DOHH2 (cell line): ENCODE data around the gene CRX.

ENCODE experiments used
- H3F3A ChIP-seq: fragments of 200-600 bp; sonication (generic), shearing (Covaris generic); 2 replicates; pipeline ENCODE4 v1.6.0; 2016; ENCODE audit warnings: antibody characterized with exemption, mild to moderate bottlenecking; ENCODE audit not compliant: control insufficient read depth, insufficient read depth
- H3K27ac ChIP-seq: fragments of 200-600 bp; sonication (generic); 2 replicates; pipeline ENCODE4 v1.5.1; 2014; ENCODE audit warnings: low read depth, mild to moderate bottlenecking, low read length, moderate library complexity
- H3K27me3 ChIP-seq: fragments of 200-600 bp; sonication (generic); 2 replicates; pipeline ENCODE4 v1.6.1; 2014; ENCODE audit warnings: mild to moderate bottlenecking, low read length, mixed read lengths; ENCODE audit not compliant: control insufficient read depth
- H3K36me3 ChIP-seq: fragments of 200-600 bp; sonication (generic); 2 replicates; pipeline ENCODE4 v1.6.1; 2014; ENCODE audit warnings: mild to moderate bottlenecking, low read length, moderate library complexity, mixed read lengths; ENCODE audit not compliant: control insufficient read depth
- H3K4me1 ChIP-seq: fragments of 200-600 bp; sonication (generic); 2 replicates; pipeline ENCODE4 v1.6.1; 2014; ENCODE audit warnings: mild to moderate bottlenecking, low read length, mixed read lengths; ENCODE audit not compliant: control insufficient read depth
- H3K4me2 ChIP-seq: fragments of 200-600 bp; sonication (generic); 2 replicates; pipeline ENCODE4 v1.6.0; 2014; ENCODE audit warnings: mild to moderate bottlenecking, low read length, moderate library complexity
- H3K4me3 ChIP-seq: fragments of 200-600 bp; sonication (generic); 2 replicates; pipeline ENCODE4 v1.5.1; 2014; ENCODE audit warnings: mild to moderate bottlenecking, low read length, mixed read lengths
- H3K79me2 ChIP-seq: fragments of 200-600 bp; sonication (generic); 2 replicates; pipeline ENCODE4 v1.6.1; 2014; ENCODE audit warnings: mild to moderate bottlenecking, low read length, mixed read lengths; ENCODE audit not compliant: control insufficient read depth
- H3K9me2 ChIP-seq: fragments of 200-600 bp; sonication (generic); replicated peaks from 2 replicates; pipeline ENCODE4 v1.6.1; 2014; ENCODE audit warnings: mild to moderate bottlenecking, low read length, mixed read lengths; ENCODE audit not compliant: control insufficient read depth
- H3K9me3 ChIP-seq: fragments of 200-600 bp; sonication (generic); 2 replicates; pipeline ENCODE4 v1.6.1; 2014; ENCODE audit warnings: antibody characterized with exemption, low read length, mixed read lengths; ENCODE audit not compliant: control insufficient read depth, insufficient read depth
- H4K20me1 ChIP-seq: fragments of 200-600 bp; sonication (generic); 2 replicates; pipeline ENCODE4 v1.6.0; 2014; ENCODE audit warnings: low read depth, mild to moderate bottlenecking, antibody characterized with exemption, low read length, moderate library complexity; ENCODE audit not compliant: control insufficient read depth, insufficient read depth
- EZH2phosphoT487 ChIP-seq: fragments of 200-600 bp; sonication (generic); IDR thresholded peaks from 2 replicates; pipeline ENCODE4 v1.6.1; 2017; ENCODE audit warnings: borderline replicate concordance, mild to moderate bottlenecking, antibody characterized with exemption, low read length, moderate library complexity, mixed read lengths
- TF ChIP-seq, protein P1 (sequence below): fragments of 200-600 bp; sonication (generic); IDR thresholded peaks from one replicate; pipeline ENCODE4 v1.5.1; 2014; ENCODE audit warnings: antibody characterized with exemption, mild to moderate bottlenecking, low read depth, low read length; ENCODE audit not compliant: poor library complexity, severe bottlenecking

CRX gene

DNA sequence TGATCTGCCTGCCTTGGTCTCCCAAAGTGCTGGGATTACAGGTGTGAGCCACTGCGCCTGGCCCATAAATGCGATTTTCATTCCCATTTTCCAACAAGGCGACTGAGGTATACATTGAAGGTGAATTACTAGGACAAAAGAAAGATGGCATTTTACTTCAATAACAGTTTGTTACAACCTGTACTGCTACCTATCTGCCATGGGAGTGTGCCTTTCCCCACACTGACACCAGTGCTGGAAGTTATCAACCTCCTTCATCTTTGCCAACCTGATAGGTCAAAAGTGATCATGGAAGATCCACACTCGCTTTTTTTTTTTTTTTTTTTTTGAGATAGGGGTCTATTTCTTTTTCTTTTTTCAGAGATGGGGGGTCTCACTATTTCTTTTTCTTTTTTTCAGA is 11.0 kb downstream of the CRX start:
- Histone ChIP-seq H3K4me1 (peaks cover 4% of the 10 kb centered on the region; the same call in 1 of the 2 replicates), H3K79me2 (no peaks in the 10 kb centered on the region), H3F3A (no peaks in the 10 kb centered on the region), H3K4me2 (no peak overlapping the region), H3K9me3 (no peaks in the 10 kb centered on the region; the same call in 1 of the 2 replicates), H3K36me3 (no peaks in the 10 kb centered on the region), H3K9me2 (no peaks in the 10 kb centered on the region), H3K27me3 (no peaks in the 10 kb centered on the region), H4K20me1 (no peaks in the 10 kb centered on the region), H3K4me3 (no peak overlapping the region), H3K27ac (no peak overlapping the region)
- TF ChIP-seq EZH2phosphoT487 = no peak
- TF ChIP-seq, protein P1, sequence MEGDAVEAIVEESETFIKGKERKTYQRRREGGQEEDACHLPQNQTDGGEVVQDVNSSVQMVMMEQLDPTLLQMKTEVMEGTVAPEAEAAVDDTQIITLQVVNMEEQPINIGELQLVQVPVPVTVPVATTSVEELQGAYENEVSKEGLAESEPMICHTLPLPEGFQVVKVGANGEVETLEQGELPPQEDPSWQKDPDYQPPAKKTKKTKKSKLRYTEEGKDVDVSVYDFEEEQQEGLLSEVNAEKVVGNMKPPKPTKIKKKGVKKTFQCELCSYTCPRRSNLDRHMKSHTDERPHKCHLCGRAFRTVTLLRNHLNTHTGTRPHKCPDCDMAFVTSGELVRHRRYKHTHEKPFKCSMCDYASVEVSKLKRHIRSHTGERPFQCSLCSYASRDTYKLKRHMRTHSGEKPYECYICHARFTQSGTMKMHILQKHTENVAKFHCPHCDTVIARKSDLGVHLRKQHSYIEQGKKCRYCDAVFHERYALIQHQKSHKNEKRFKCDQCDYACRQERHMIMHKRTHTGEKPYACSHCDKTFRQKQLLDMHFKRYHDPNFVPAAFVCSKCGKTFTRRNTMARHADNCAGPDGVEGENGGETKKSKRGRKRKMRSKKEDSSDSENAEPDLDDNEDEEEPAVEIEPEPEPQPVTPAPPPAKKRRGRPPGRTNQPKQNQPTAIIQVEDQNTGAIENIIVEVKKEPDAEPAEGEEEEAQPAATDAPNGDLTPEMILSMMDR = no peak

DNA sequence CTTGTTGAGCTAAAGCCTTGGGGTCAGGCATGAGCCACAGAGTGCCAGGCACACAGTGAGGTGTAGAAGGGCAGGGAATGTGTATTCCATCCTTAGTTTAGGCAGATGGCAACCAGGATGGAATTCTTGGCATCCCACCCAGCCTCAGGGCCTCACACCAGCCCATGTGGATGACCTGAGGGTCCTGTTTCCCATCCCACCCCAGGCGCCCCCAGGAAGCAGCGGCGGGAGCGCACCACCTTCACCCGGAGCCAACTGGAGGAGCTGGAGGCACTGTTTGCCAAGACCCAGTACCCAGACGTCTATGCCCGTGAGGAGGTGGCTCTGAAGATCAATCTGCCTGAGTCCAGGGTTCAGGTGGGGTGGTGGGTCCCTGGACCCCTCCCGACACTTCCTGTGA is 14.3 kb downstream of the CRX start:
- H3K4me3 ChIP-seq = no peak overlapping the region
- TF ChIP-seq EZH2phosphoT487 = no peak
- TF ChIP-seq, protein P1 = no peak
- no peaks in the 10 kb centered on the region for H4K20me1 ChIP-seq
- H3K4me2 ChIP-seq = no peak overlapping the region
- H3K79me2 ChIP-seq = no peaks in the 10 kb centered on the region
- H3K36me3 ChIP-seq = no peaks in the 10 kb centered on the region
- H3K4me1 ChIP-seq = no peaks in the 10 kb centered on the region
- no peaks in the 10 kb centered on the region for H3F3A ChIP-seq
- peaks cover 4% of the 10 kb centered on the region; the same call in 1 of the 2 replicates for H3K9me3 ChIP-seq
- no peak overlapping the region for H3K27ac ChIP-seq
- no peaks in the 10 kb centered on the region for H3K9me2 ChIP-seq
- no peaks in the 10 kb centered on the region for H3K27me3 ChIP-seq

DNA sequence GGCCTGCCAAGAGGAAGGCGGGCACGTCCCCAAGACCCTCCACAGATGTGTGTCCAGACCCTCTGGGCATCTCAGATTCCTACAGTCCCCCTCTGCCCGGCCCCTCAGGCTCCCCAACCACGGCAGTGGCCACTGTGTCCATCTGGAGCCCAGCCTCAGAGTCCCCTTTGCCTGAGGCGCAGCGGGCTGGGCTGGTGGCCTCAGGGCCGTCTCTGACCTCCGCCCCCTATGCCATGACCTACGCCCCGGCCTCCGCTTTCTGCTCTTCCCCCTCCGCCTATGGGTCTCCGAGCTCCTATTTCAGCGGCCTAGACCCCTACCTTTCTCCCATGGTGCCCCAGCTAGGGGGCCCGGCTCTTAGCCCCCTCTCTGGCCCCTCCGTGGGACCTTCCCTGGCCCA is 17.7 kb downstream of the CRX start:
- no peaks in the 10 kb centered on the region for H3K79me2 ChIP-seq
- H3K27me3 ChIP-seq = no peaks in the 10 kb centered on the region
- H4K20me1 ChIP-seq = no peaks in the 10 kb centered on the region
- TF ChIP-seq EZH2phosphoT487 = no peak
- TF ChIP-seq, protein P1 = no peak
- no peaks in the 10 kb centered on the region for H3K9me2 ChIP-seq
- H3K9me3 ChIP-seq = peaks cover 4% of the 10 kb centered on the region; the same call in 1 of the 2 replicates
- no peaks in the 10 kb centered on the region for H3K36me3 ChIP-seq
- no peak overlapping the region for H3K4me2 ChIP-seq
- no peak overlapping the region for H3K4me3 ChIP-seq
- no peaks in the 10 kb centered on the region for H3F3A ChIP-seq
- H3K27ac ChIP-seq = no peak overlapping the region
- H3K4me1 ChIP-seq = no peaks in the 10 kb centered on the region
